Islet precursor cell (in vitro differentiated cells): ENCODE data around the gene FGF14.

Experiments
- DNase-seq: peaks from one replicate; pipeline ENCODE4 v3.0.0-alpha.2; 2018

FGF14 gene

GRCh38 chr13:102401766-102402165 is at the start of gene FGF14:
TSS of gene FGF14 (minus strand) at chr13:102402048.
- no peak for DNase-seq

- no peak for DNase-seq
These were observed 41.4 kb upstream of the FGF14 start for GRCh38 chr13:102443249-102443648.

GRCh38 chr13:102441085-102441484 is 39.2 kb upstream of the FGF14 start:
- no peak for DNase-seq

GRCh38 chr13:102440259-102440936 is 38.5 kb upstream of the FGF14 start:
- DNase-seq: no peak

- DNase-seq: no peak
These were observed 20.8 kb upstream of the FGF14 start for GRCh38 chr13:102422690-102423089.

- DNase-seq: peak; percentile 60
These were observed 3.8 kb upstream of the FGF14 start for GRCh38 chr13:102405499-102406100.

- peak; percentile 88 for DNase-seq
These were observed 442 bp upstream of the FGF14 start for GRCh38 chr13:102402290-102402689.

GRCh38 chr13:102401265-102401664 is 583 bp downstream of the FGF14 start:
- DNase-seq: no peak

GRCh38 chr13:102400675-102401145 is 1.1 kb downstream of the FGF14 start:
- DNase-seq: peak; percentile 61

GRCh38 chr13:102399791-102400674 is 1.8 kb downstream of the FGF14 start:
- peak; percentile 64 for DNase-seq

GRCh38 chr13:102395939-102396338 is 5.9 kb downstream of the FGF14 start:
- DNase-seq: no peak

GRCh38 chr13:102395174-102395573 is 6.7 kb downstream of the FGF14 start:
- DNase-seq: no peak

- DNase-seq: peak; percentile 95
These were observed 7.4 kb downstream of the FGF14 start for GRCh38 chr13:102394158-102395053.

GRCh38 chr13:102392481-102393209 is 9.2 kb downstream of the FGF14 start:
- no peak for DNase-seq

- DNase-seq: no peak
These were observed 15.4 kb downstream of the FGF14 start for GRCh38 chr13:102386461-102386860.

GRCh38 chr13:102380012-102380411 is 21.8 kb downstream of the FGF14 start:
- no peak for DNase-seq

GRCh38 chr13:102376318-102376717 is 25.5 kb downstream of the FGF14 start:
- peak; percentile 66 for DNase-seq

- no peak for DNase-seq
These were observed 27.1 kb downstream of the FGF14 start for GRCh38 chr13:102374726-102375125.

GRCh38 chr13:102374233-102374632 is 27.6 kb downstream of the FGF14 start:
- no peak for DNase-seq

- DNase-seq: no peak
These were observed 28.6 kb downstream of the FGF14 start for GRCh38 chr13:102373221-102373620.

- DNase-seq: peak; percentile 56
These were observed 32.5 kb downstream of the FGF14 start for GRCh38 chr13:102369302-102369701.

GRCh38 chr13:102367836-102368235 is 34.0 kb downstream of the FGF14 start:
- DNase-seq: no peak
